ENCODE data around the gene RNF145. TPM values are rescaled to one million over a fixed set of nuclear protein-coding genes. Genes with fewer than 3 reads are reported as not detected.

The RNF145 gene
- total and polyA plus RNA-seq, 2 of the 13 experiments (the other 11 are each of a cell fraction or from before 2014, with no cell fraction given): 24.6 TPM

- TF ChIP-seq ASH2L (IDR thresholded peaks at IDR 0.05; ENCODE audit: insufficient read length, low read depth, low read length): peak; percentile 92
- TF ChIP-seq, protein P1, sequence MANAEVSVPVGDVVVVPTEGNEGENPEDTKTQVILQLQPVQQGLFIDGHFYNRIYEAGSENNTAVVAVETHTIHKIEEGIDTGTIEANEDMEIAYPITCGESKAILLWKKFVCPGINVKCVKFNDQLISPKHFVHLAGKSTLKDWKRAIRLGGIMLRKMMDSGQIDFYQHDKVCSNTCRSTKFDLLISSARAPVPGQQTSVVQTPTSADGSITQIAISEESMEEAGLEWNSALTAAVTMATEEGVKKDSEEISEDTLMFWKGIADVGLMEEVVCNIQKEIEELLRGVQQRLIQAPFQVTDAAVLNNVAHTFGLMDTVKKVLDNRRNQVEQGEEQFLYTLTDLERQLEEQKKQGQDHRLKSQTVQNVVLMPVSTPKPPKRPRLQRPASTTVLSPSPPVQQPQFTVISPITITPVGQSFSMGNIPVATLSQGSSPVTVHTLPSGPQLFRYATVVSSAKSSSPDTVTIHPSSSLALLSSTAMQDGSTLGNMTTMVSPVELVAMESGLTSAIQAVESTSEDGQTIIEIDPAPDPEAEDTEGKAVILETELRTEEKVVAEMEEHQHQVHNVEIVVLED (CRISPR knock-in tag; IDR thresholded peaks at IDR 0.05; ENCODE audit: borderline replicate concordance): peak; percentile 57; the same call in 1 of the 2 replicates
- TF ChIP-seq, protein P2, sequence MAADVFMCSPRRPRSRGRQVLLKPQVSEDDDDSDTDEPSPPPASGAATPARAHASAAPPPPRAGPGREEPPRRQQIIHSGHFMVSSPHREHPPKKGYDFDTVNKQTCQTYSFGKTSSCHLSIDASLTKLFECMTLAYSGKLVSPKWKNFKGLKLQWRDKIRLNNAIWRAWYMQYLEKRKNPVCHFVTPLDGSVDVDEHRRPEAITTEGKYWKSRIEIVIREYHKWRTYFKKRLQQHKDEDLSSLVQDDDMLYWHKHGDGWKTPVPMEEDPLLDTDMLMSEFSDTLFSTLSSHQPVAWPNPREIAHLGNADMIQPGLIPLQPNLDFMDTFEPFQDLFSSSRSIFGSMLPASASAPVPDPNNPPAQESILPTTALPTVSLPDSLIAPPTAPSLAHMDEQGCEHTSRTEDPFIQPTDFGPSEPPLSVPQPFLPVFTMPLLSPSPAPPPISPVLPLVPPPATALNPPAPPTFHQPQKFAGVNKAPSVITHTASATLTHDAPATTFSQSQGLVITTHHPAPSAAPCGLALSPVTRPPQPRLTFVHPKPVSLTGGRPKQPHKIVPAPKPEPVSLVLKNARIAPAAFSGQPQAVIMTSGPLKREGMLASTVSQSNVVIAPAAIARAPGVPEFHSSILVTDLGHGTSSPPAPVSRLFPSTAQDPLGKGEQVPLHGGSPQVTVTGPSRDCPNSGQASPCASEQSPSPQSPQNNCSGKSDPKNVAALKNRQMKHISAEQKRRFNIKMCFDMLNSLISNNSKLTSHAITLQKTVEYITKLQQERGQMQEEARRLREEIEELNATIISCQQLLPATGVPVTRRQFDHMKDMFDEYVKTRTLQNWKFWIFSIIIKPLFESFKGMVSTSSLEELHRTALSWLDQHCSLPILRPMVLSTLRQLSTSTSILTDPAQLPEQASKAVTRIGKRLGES (CRISPR knock-in tag; IDR thresholded peaks at IDR 0.05; ENCODE audit: borderline replicate concordance): 0 out of 2 replicates have a peak, but pooled peaks have one; percentile 37
- TF ChIP-seq ZNF10 (CRISPR knock-in tag; IDR thresholded peaks at IDR 0.05; ENCODE audit: borderline replicate concordance, low read depth): no peak
- TF ChIP-seq MTF1 (CRISPR knock-in tag; IDR thresholded peaks at IDR 0.05): 0 out of 2 replicates have a peak, but pooled peaks have one; percentile 38
- TF ChIP-seq PRDM15 (CRISPR knock-in tag; IDR thresholded peaks at IDR 0.05): no peak
- no peak for TF ChIP-seq FOXP1 (IDR thresholded peaks at IDR 0.05)
- no peak for TF ChIP-seq FOXP1 (CRISPR knock-in tag; IDR thresholded peaks at IDR 0.05)
- no peak for TF ChIP-seq SCMH1 (CRISPR knock-in tag; IDR thresholded peaks at IDR 0.05; ENCODE audit: borderline replicate concordance)
- TF ChIP-seq, protein P3, sequence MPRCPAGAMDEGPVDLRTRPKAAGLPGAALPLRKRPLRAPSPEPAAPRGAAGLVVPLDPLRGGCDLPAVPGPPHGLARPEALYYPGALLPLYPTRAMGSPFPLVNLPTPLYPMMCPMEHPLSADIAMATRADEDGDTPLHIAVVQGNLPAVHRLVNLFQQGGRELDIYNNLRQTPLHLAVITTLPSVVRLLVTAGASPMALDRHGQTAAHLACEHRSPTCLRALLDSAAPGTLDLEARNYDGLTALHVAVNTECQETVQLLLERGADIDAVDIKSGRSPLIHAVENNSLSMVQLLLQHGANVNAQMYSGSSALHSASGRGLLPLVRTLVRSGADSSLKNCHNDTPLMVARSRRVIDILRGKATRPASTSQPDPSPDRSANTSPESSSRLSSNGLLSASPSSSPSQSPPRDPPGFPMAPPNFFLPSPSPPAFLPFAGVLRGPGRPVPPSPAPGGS (CRISPR knock-in tag; IDR thresholded peaks at IDR 0.05): peak; percentile 52; the same call in 1 of the 2 replicates
- TF ChIP-seq ZEB1 (IDR thresholded peaks at IDR 0.05; ENCODE audit: insufficient replicate concordance, low read depth): no peak
- no peak for TF ChIP-seq ZNF513 (CRISPR knock-in tag; conservative IDR thresholded peaks at IDR 0.05)
- TF ChIP-seq ZNF326 (CRISPR knock-in tag; IDR thresholded peaks at IDR 0.05; ENCODE audit: borderline replicate concordance): no peak
- TF ChIP-seq ZBTB34 (CRISPR knock-in tag; IDR thresholded peaks at IDR 0.05): no peak
- peak; percentile 99 for TF ChIP-seq MYC (CRISPR knock-in tag; IDR thresholded peaks at IDR 0.05; ENCODE audit: borderline replicate concordance)
Observed at GRCh38 chr5:159209438-159210209, at the start of gene RNF145 (continued).

Data from HepG2 (cell line).